SK-N-SH (cell line): ENCODE measurements around the gene ZNRF4. TPM values are rescaled to one million over a fixed set of nuclear protein-coding genes. Genes with fewer than 3 reads are reported as not detected.

ENCODE experiments used
- CTCF ChIA-PET: fragments of 300-600, 350-600 bp; formaldehyde crosslinking; extraction: SDS; loops from one replicate; lab custom pipeline; 2021; lab: Yijun Ruan, JAX
- POLR2A ChIA-PET: fragments of 350-600 bp; sonication (Branson Sonifier 250); formaldehyde crosslinking; extraction: SDS; loops from one replicate; lab custom pipeline; 2020; ENCODE audit warnings: antibody characterized with exemption, inconsistent platforms; lab: Yijun Ruan, JAX
- DNase-seq: peaks from one replicate; pipeline ENCODE4 v3.0.0; 2012
- H2AFZ ChIP-seq: fragments of 200-600 bp; sonication (generic); 2 replicates; pipeline ENCODE4 v1.8.1; 2016; ENCODE audit warnings: antibody characterized with exemption, mild to moderate bottlenecking, low read depth
- H3F3A ChIP-seq: fragments of 200-600 bp; sonication (generic); replicated peaks from 2 replicates; pipeline ENCODE3; 2016; ENCODE audit warnings: antibody characterized with exemption, mild to moderate bottlenecking; ENCODE audit not compliant: insufficient read depth
- H3K27ac ChIP-seq, 2 experiments: fragments of 200-500 bp in 1 of 2; fragments of 200-600 bp in 1 of 2; sonication (Bioruptor generic) in 1 of 2; sonication (generic), shearing (Covaris generic) in 1 of 2; 2 replicates each; pipeline versions ENCODE4 v1.5.1 to v1.6.1; 2014 to 2016; ENCODE audit warnings: low read depth in 2 of 2, inconsistent platforms in 1 of 2, low read length in 1 of 2, mild to moderate bottlenecking in 1 of 2, mixed read lengths in 1 of 2
- H3K27me3 ChIP-seq: fragments of 200-600 bp; sonication (generic), shearing (Covaris generic); 2 replicates; pipeline ENCODE4 v1.6.1; 2016; ENCODE audit warnings: mixed run types; ENCODE audit not compliant: insufficient read depth
- H3K36me3 ChIP-seq, 2 experiments: fragments of 200-500 bp in 1 of 2; fragments of 200-600 bp in 1 of 2; sonication (Bioruptor generic) in 1 of 2; sonication (generic) in 1 of 2; replicated peaks in 1 of 2; 2 replicates each; pipeline versions ENCODE3 to v1.5.1; 2014 to 2016; ENCODE audit warnings: low read length in 1 of 2, mild to moderate bottlenecking in 1 of 2; ENCODE audit not compliant: insufficient read depth in 2 of 2, control insufficient read depth in 1 of 2
- H3K4me1 ChIP-seq, 2 experiments: fragments of 200-500 bp in 1 of 2; fragments of 200-600 bp in 1 of 2; sonication (Bioruptor generic) in 1 of 2; sonication (generic), shearing (Covaris generic) in 1 of 2; 2 replicates each; pipeline versions ENCODE4 v1.5.1 to v1.6.1; 2014 to 2016; ENCODE audit warnings: low read depth in 1 of 2, low read length in 1 of 2, mixed run types in 1 of 2; ENCODE audit not compliant: insufficient read depth in 2 of 2, control insufficient read depth in 1 of 2
- H3K4me2 ChIP-seq: fragments of 200-600 bp; sonication (generic), shearing (Covaris generic); 2 replicates; pipeline ENCODE4 v1.6.1; 2017; ENCODE audit warnings: mixed run types
- H3K4me3 ChIP-seq, 2 experiments: fragments of 200-500 bp in 1 of 2; fragments of 200-600 bp in 1 of 2; sonication (Bioruptor generic) in 1 of 2; sonication (generic), shearing (Covaris generic) in 1 of 2; 2 replicates each; pipeline versions ENCODE4 v1.5.1 to v1.8.1; 2014 to 2016; ENCODE audit warnings: low read depth in 2 of 2, inconsistent platforms in 1 of 2, low read length in 1 of 2, mild to moderate bottlenecking in 1 of 2, mixed read lengths in 1 of 2, moderate library complexity in 1 of 2
- H3K79me2 ChIP-seq: fragments of 200-600 bp; sonication (generic); 2 replicates; pipeline ENCODE4 v1.8.1; 2017; ENCODE audit warnings: mild to moderate bottlenecking; ENCODE audit not compliant: insufficient read depth
- H3K9ac ChIP-seq: fragments of 200-600 bp; sonication (generic); 2 replicates; pipeline ENCODE4 v1.6.1; 2017; ENCODE audit warnings: mixed run types
- H3K9me2 ChIP-seq: fragments of 200-600 bp; sonication (generic); 2 replicates; pipeline ENCODE4 v1.6.1; 2017; ENCODE audit warnings: mixed run types
- H3K9me3 ChIP-seq: fragments of 200-600 bp; sonication (generic); 2 replicates; pipeline ENCODE4 v1.6.1; 2017; ENCODE audit warnings: mixed run types, mild to moderate bottlenecking, moderate library complexity
- H4K20me1 ChIP-seq: fragments of 200-600 bp; sonication (generic); 2 replicates; pipeline ENCODE4 v1.6.1; 2017; ENCODE audit warnings: mild to moderate bottlenecking, mixed run types; ENCODE audit not compliant: insufficient read depth
- CHD2 ChIP-seq: fragments of 150-350 bp; IDR thresholded peaks from 2 replicates; pipeline ENCODE4 v1.6.1; 2018; ENCODE audit warnings: low read length; ENCODE audit not compliant: partially characterized antibody
- CTCF ChIP-seq: fragments of 200-600 bp; sonication (generic); IDR thresholded peaks from 2 replicates; pipeline ENCODE4 v1.6.1; 2017; ENCODE audit warnings: antibody characterized with exemption, mild to moderate bottlenecking, moderate library complexity
- EP300 ChIP-seq, 2 experiments: IDR thresholded peaks; 2 replicates each; pipeline versions ENCODE4 v1.4.0 to v1.6.1; 2012; ENCODE audit warnings: borderline replicate concordance in 1 of 2, low read depth in 1 of 2, low read length in 1 of 2
- FOSL2 ChIP-seq: IDR thresholded peaks from 2 replicates; pipeline ENCODE4 v1.4.0; 2012; ENCODE audit warnings: low read depth, mild to moderate bottlenecking, moderate library complexity, borderline replicate concordance
- GATA2 ChIP-seq: sonication (generic); formaldehyde crosslinking; IDR thresholded peaks from 2 replicates; pipeline ENCODE4 v1.5.0; 2020; ENCODE audit warnings: mild to moderate bottlenecking, missing genetic modification reagents
- JUND ChIP-seq: IDR thresholded peaks from 2 replicates; pipeline ENCODE4 v1.4.0; 2012
- MEF2A ChIP-seq: IDR thresholded peaks from 2 replicates; pipeline ENCODE4 v1.4.0; 2012; ENCODE audit warnings: low read depth, borderline replicate concordance
- MXI1 ChIP-seq: IDR thresholded peaks from 2 replicates; pipeline ENCODE4 v1.6.1; 2012; ENCODE audit warnings: mild to moderate bottlenecking, low read depth, low read length, improper control_type of control experiment
- NRF1 ChIP-seq: IDR thresholded peaks from 2 replicates; pipeline ENCODE4 v1.6.1; 2012; ENCODE audit warnings: low read depth, mild to moderate bottlenecking, low read length
- POLR2AphosphoS5 ChIP-seq: IDR thresholded peaks from 2 replicates; pipeline ENCODE4 v1.6.1; 2012; ENCODE audit warnings: low read depth, low read length
- RCOR1 ChIP-seq: fragments of 150-350 bp; IDR thresholded peaks from 2 replicates; pipeline ENCODE4 v1.6.1; 2017; ENCODE audit warnings: antibody characterized with exemption, low read length
- RXRA ChIP-seq: IDR thresholded peaks from 2 replicates; pipeline ENCODE4 v1.4.0; 2012; ENCODE audit warnings: low read depth, mild to moderate bottlenecking, borderline replicate concordance
- SMC3 ChIP-seq: IDR thresholded peaks from 2 replicates; pipeline ENCODE4 v1.6.1; 2012; ENCODE audit warnings: low read depth, low read length, improper control_type of control experiment
- TAF1 ChIP-seq: IDR thresholded peaks from 2 replicates; pipeline ENCODE4 v1.6.1; 2012; ENCODE audit warnings: low read depth, mild to moderate bottlenecking, low read length, moderate library complexity, borderline replicate concordance
- TEAD4 ChIP-seq: IDR thresholded peaks from 2 replicates; pipeline ENCODE4 v1.4.0; 2012; ENCODE audit warnings: mild to moderate bottlenecking, borderline replicate concordance; ENCODE audit not compliant: insufficient read depth
- USF1 ChIP-seq: IDR thresholded peaks from 2 replicates; pipeline ENCODE4 v1.4.0; 2012; ENCODE audit warnings: low read depth, borderline replicate concordance
- YY1 ChIP-seq: IDR thresholded peaks from 2 replicates; pipeline ENCODE4 v1.4.0; 2012; ENCODE audit warnings: low read depth, mild to moderate bottlenecking
- WGBS: methylation state at CpG from one replicate; pipeline ENCODE4 v1.1.6; 2017; ENCODE audit warnings: low lambda C conversion rate; 5-methylcytosine and 5-hydroxymethylcytosine counted together
- polyA plus RNA-seq, 3 experiments: library from polyadenylated mRNA; depleted of rRNA; stranded (reverse); fragments of >200 nt; gene quantifications; 2 replicates each; pipeline ENCODE4 v1.2.3, GENCODE V29; 2012
- TF ChIP-seq, protein P1 (sequence below): fragments of 150-350 bp; IDR thresholded peaks from 2 replicates; pipeline ENCODE4 v1.6.1; 2016; ENCODE audit warnings: mild to moderate bottlenecking, low read depth, low read length
- TF ChIP-seq, protein P2 (sequence below): IDR thresholded peaks from 2 replicates; pipeline ENCODE4; 2012

Gene ZNRF4
- polyA plus RNA-seq, 1 of the 3 experiments (the other 2 are of a cell fraction) = not detected

- H3K4me2 ChIP-seq = no peak overlapping the region
- DNase-seq = no peak
- H3K79me2 ChIP-seq = no peaks in the 10 kb centered on the region
- peaks cover 0 to 2% of the 10 kb centered on the region in 2 experiments; a peak in 1 of 4 replicates for H3K4me1 ChIP-seq
- H4K20me1 ChIP-seq = no peaks in the 10 kb centered on the region
- no peaks in the 10 kb centered on the region for H3K9me2 ChIP-seq
- no peak overlapping the region for H2AFZ ChIP-seq
- H3F3A ChIP-seq = no peaks in the 10 kb centered on the region
- no peaks in the 10 kb centered on the region for H3K9me3 ChIP-seq
- ChIA-PET POLR2A (interaction anchor here (0.7 kb wide), 1 partner anchor 242 kb away, joined by 3 read pairs; no protein-coding TSS in a partner anchor), CTCF (interaction anchor here (0.6 to 1.8 kb wide), 2 partner anchors 10 to 68 kb away, joined by 3 to 6 read pairs; no protein-coding TSS in a partner anchor)
- 36% methylated on average over 11 of the region's 11 CpGs for WGBS
- no peaks in the 10 kb centered on the region for H3K36me3 ChIP-seq
- no peak overlapping the region for H3K27ac ChIP-seq
- peaks cover 8% of the 10 kb centered on the region; the same call in 1 of the 2 replicates for H3K27me3 ChIP-seq
- no peak for TF ChIP-seq GATA2 (CRISPR knock-in tag)
- no peak for TF ChIP-seq CHD2
- TF ChIP-seq, protein P1, sequence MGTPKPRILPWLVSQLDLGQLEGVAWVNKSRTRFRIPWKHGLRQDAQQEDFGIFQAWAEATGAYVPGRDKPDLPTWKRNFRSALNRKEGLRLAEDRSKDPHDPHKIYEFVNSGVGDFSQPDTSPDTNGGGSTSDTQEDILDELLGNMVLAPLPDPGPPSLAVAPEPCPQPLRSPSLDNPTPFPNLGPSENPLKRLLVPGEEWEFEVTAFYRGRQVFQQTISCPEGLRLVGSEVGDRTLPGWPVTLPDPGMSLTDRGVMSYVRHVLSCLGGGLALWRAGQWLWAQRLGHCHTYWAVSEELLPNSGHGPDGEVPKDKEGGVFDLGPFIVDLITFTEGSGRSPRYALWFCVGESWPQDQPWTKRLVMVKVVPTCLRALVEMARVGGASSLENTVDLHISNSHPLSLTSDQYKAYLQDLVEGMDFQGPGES = no peak
- no peak for TF ChIP-seq NRF1
- no peak for TF ChIP-seq EP300 (IDR thresholded peaks at IDR 0.05; ENCODE audit: borderline replicate concordance in 1 of 2, low read depth in 1 of 2, low read length in 1 of 2)
- TF ChIP-seq MEF2A = no peak
- TF ChIP-seq TEAD4 = no peak
- no peak for TF ChIP-seq MXI1
- TF ChIP-seq TAF1 = no peak
- TF ChIP-seq RCOR1 = no peak
- TF ChIP-seq, protein P2, sequence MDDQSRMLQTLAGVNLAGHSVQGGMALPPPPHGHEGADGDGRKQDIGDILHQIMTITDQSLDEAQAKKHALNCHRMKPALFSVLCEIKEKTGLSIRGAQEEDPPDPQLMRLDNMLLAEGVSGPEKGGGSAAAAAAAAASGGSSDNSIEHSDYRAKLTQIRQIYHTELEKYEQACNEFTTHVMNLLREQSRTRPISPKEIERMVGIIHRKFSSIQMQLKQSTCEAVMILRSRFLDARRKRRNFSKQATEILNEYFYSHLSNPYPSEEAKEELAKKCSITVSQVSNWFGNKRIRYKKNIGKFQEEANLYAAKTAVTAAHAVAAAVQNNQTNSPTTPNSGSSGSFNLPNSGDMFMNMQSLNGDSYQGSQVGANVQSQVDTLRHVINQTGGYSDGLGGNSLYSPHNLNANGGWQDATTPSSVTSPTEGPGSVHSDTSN = no peak
- TF ChIP-seq RXRA = no peak
- no peak for TF ChIP-seq SMC3
- TF ChIP-seq USF1 = no peak
- no peak for TF ChIP-seq YY1
- TF ChIP-seq FOSL2 = no peak
- TF ChIP-seq CTCF = no peak
- TF ChIP-seq POLR2AphosphoS5 = no peak
- TF ChIP-seq JUND = no peak
- TF ChIP-seq, all 33 proteins: peak for 0
- Histone ChIP-seq H3K9ac (no peak overlapping the region), H3K4me3 (no peak overlapping the region)
Measured at GRCh38 chr19:5494773-5495172, 39.6 kb downstream of the ZNRF4 start.
